K562 (cell line): Measurements from ENCODE around the gene TYRO3. TPM values are rescaled to one million over a fixed set of nuclear protein-coding genes. Genes with fewer than 3 reads are reported as not detected.

Source experiments
- ATAC-seq: fragments of 200-7000 bp; cut with Tn5 transposase; 3 replicates; pipeline ENCODE4 v1.9.1; 2020; ENCODE audit warnings: moderate library complexity
- BruUV-seq: library from RNA; stranded (reverse); fragments of 400-500 nt; replicated peaks from 2 replicates; lab custom pipeline; 2021; lab: Mats Ljungman, UMichigan
- CTCF ChIA-PET: fragments of 300-600 bp; formaldehyde crosslinking; extraction: SDS; loops from one replicate; lab custom pipeline; 2021; ENCODE audit warnings: low intra/inter-chr PET ratio; lab: Yijun Ruan, JAX
- POLR2A ChIA-PET: fragments of 300-600, 350-650 bp; sonication (Branson Sonifier 250); formaldehyde crosslinking; extraction: SDS; loops from one replicate; lab custom pipeline; 2021; ENCODE audit warnings: antibody characterized with exemption, inconsistent platforms; lab: Yijun Ruan, JAX
- DNase-seq, 4 experiments: peaks; one replicate each; pipeline versions ENCODE4 v3.0.0 to v3.0.0-alpha.2; 2011 to 2018; ENCODE audit warnings: low spot score in 3 of 4, mixed read lengths in 3 of 4; ENCODE audit errors: extremely low read depth in 1 of 4
- FAIRE-seq: peaks from 2 replicates; lab custom pipeline; 2011; peaks lifted over from hg19 to GRCh38; lab: Jason Lieb, UNC
- H2AFZ ChIP-seq: 2 replicates; pipeline ENCODE4 v1.6.0; 2011; ENCODE audit warnings: low read depth, low read length, control low read depth, inconsistent platforms
- H3K27ac ChIP-seq: fragments of 200-600 bp; 3 replicates; pipeline ENCODE4 v1.8.0; 2011; ENCODE audit warnings: low read depth, mild to moderate bottlenecking, control low read depth, inconsistent platforms, low read length, moderate library complexity, mixed read lengths; ENCODE audit errors: extremely low read depth
- H3K27me3 ChIP-seq, 2 experiments: fragments of 300-600 bp in 1 of 2; 2 replicates in 1 of 2; 3 replicates in 1 of 2; pipeline versions ENCODE4 v1.6.0 to v1.8.0; 2011; ENCODE audit warnings: inconsistent platforms in 2 of 2, low read length in 2 of 2, mild to moderate bottlenecking in 1 of 2, mixed read lengths in 1 of 2, moderate library complexity in 1 of 2; ENCODE audit not compliant: control insufficient read depth in 2 of 2, insufficient read depth in 2 of 2
- H3K36me3 ChIP-seq: fragments of 300-600 bp; 3 replicates; pipeline ENCODE4 v1.8.0; 2011; ENCODE audit warnings: mild to moderate bottlenecking, low read length, inconsistent platforms; ENCODE audit not compliant: control insufficient read depth, insufficient read depth
- H3K4me1 ChIP-seq, 2 experiments: fragments of 200-600 bp in 1 of 2; replicated peaks in 1 of 2; 2 replicates in 1 of 2; 3 replicates in 1 of 2; pipeline versions ENCODE4 v1.5.1 to v1.8.0; 2011; ENCODE audit warnings: inconsistent platforms in 2 of 2, low read length in 2 of 2, mild to moderate bottlenecking in 1 of 2, mixed read lengths in 1 of 2, moderate library complexity in 1 of 2; ENCODE audit not compliant: control insufficient read depth in 2 of 2, insufficient read depth in 2 of 2
- H3K4me2 ChIP-seq: 2 replicates; pipeline ENCODE4 v1.6.1; 2011; ENCODE audit warnings: low read length, control low read depth, inconsistent platforms, mixed read lengths; ENCODE audit not compliant: insufficient read depth
- H3K4me3 ChIP-seq: fragments of 200-600 bp; sonication (generic), shearing (Covaris generic); 2 replicates; pipeline ENCODE4 v1.5.1; 2016; ENCODE audit warnings: control low read depth, inconsistent platforms
- H3K79me2 ChIP-seq: fragments of 200-600 bp; 3 replicates; pipeline ENCODE4 v1.8.0; 2011; ENCODE audit warnings: low read length, inconsistent platforms; ENCODE audit not compliant: control insufficient read depth, insufficient read depth
- H3K9ac ChIP-seq, 2 experiments: 2 replicates each; pipeline versions ENCODE4 v1.6.0 to v1.6.1; 2011; ENCODE audit warnings: low read depth in 2 of 2, low read length in 2 of 2, control low read depth in 1 of 2, inconsistent platforms in 1 of 2, mild to moderate bottlenecking in 1 of 2, mixed read lengths in 1 of 2; ENCODE audit not compliant: insufficient read depth in 1 of 2
- H3K9me1 ChIP-seq: one replicate; pipeline ENCODE4 v1.6.0; 2011; ENCODE audit warnings: inconsistent platforms, mild to moderate bottlenecking, low read length, moderate library complexity; ENCODE audit not compliant: control insufficient read depth, insufficient read depth
- H3K9me3 ChIP-seq: replicated peaks from 2 replicates; pipeline ENCODE4 v1.5.1; 2011; ENCODE audit warnings: low read depth, low read length, inconsistent platforms; ENCODE audit not compliant: control insufficient read depth, insufficient read depth
- H4K20me1 ChIP-seq: replicated peaks from 2 replicates; pipeline ENCODE4 v1.6.1; 2011; ENCODE audit warnings: low read length, inconsistent platforms, mixed read lengths; ENCODE audit not compliant: control insufficient read depth, insufficient read depth
- CBX2 ChIP-seq: fragments of 200-600 bp; sonication (generic); IDR thresholded peaks from one replicate; pipeline ENCODE4 v1.6.1; 2012; ENCODE audit warnings: mild to moderate bottlenecking, low read length, inconsistent platforms; ENCODE audit not compliant: insufficient read depth, poor library complexity, severe bottlenecking
- CREB3L1 ChIP-seq: fragments of 450-650 bp; IDR thresholded peaks from 2 replicates; pipeline ENCODE4 v1.6.1; 2014; ENCODE audit warnings: low read depth, mild to moderate bottlenecking, moderate library complexity, borderline replicate concordance
- CSDE1 ChIP-seq, 2 experiments: fragments of 450-650 bp; IDR thresholded peaks; 2 replicates each; pipeline ENCODE4 v1.6.1; 2016; ENCODE audit warnings: mild to moderate bottlenecking in 1 of 2
- DMBX1 ChIP-seq: fragments of 250-450 bp; sonication (Bioruptor Pico); IDR thresholded peaks from 2 replicates; pipeline ENCODE4 v1.8.0; 2022; ENCODE audit warnings: inconsistent platforms, mild to moderate bottlenecking, moderate library complexity, borderline replicate concordance
- EGR1 ChIP-seq: fragments of 450-650 bp; conservative IDR thresholded peaks from 2 replicates; pipeline ENCODE4 v1.6.1; 2017; ENCODE audit warnings: mild to moderate bottlenecking
- JUND ChIP-seq, 2 experiments: IDR thresholded peaks; 2 replicates in 1 of 2; 3 replicates in 1 of 2; pipeline ENCODE4 v1.6.1; 2011; ENCODE audit warnings: borderline replicate concordance in 2 of 2, low read depth in 2 of 2, low read length in 2 of 2, improper control_type of control experiment in 1 of 2, missing biosample characterization in 1 of 2, missing genetic modification characterization in 1 of 2, missing genetic modification reagents in 1 of 2
- MED1 ChIP-seq: sonication (generic); formaldehyde crosslinking; IDR thresholded peaks from 2 replicates; pipeline ENCODE4 v1.8.1; 2023; ENCODE audit warnings: missing genetic modification reagents, borderline replicate concordance
- SMAD1 ChIP-seq: fragments of 150-350 bp; IDR thresholded peaks from 2 replicates; pipeline ENCODE4 v1.6.1; 2014; ENCODE audit warnings: low read length, low read depth; ENCODE audit not compliant: partially characterized antibody
- TAF1 ChIP-seq: IDR thresholded peaks from 2 replicates; pipeline ENCODE4 v1.6.1; 2011; ENCODE audit warnings: mild to moderate bottlenecking, low read length, moderate library complexity; ENCODE audit not compliant: insufficient read depth, control insufficient read depth, severe bottlenecking; ENCODE audit errors: extremely low read depth
- TRIM28 ChIP-seq: fragments of 450-650 bp; IDR thresholded peaks from 2 replicates; pipeline ENCODE4 v1.6.1; 2017
- ZC3H4 ChIP-seq: sonication (generic); formaldehyde crosslinking; IDR thresholded peaks from 2 replicates; pipeline ENCODE4 v1.9.0; 2021; ENCODE audit warnings: missing genetic modification reagents, borderline replicate concordance
- ZNF253 ChIP-seq: fragments of 250-450 bp; sonication (Bioruptor Pico); conservative IDR thresholded peaks from 2 replicates; pipeline ENCODE4 v1.6.1; 2021; ENCODE audit warnings: mild to moderate bottlenecking
- ZNF699 ChIP-seq: fragments of 250-450 bp; sonication (Bioruptor Pico); IDR thresholded peaks from 2 replicates; pipeline ENCODE4 v1.8.0; 2021; ENCODE audit warnings: mild to moderate bottlenecking, moderate library complexity; ENCODE audit not compliant: insufficient replicate concordance
- ZNF707 ChIP-seq: fragments of 250-450 bp; sonication (Bioruptor Pico); conservative IDR thresholded peaks from 2 replicates; pipeline ENCODE4 v1.8.0; 2022; ENCODE audit warnings: inconsistent platforms, mild to moderate bottlenecking, moderate library complexity
- WGBS: fragments of 100-300 bp; shearing (Covaris generic); methylation state at CpG from one replicate; pipeline ENCODE4 v1.1.6; 2016; ENCODE audit warnings: low coverage, mixed read lengths; ENCODE audit not compliant: insufficient coverage; ENCODE audit errors: missing lambda C conversion rate; 5-methylcytosine and 5-hydroxymethylcytosine counted together
- in situ Hi-C: fragments of 300-500 bp; cut with MboI; formaldehyde crosslinking; loops from 4 replicates; pipeline ENCODE4 v1.15.0; 2018; ENCODE audit warnings: inconsistent platforms, mixed read lengths
- intact Hi-C: fragments of 100-400 bp; cut with micrococcal nuclease; formaldehyde crosslinking; loops from 2 replicates; pipeline ENCODE4 v1.14.2; 2022
- polyA plus RNA-seq, 8 experiments: library from polyadenylated mRNA; depleted of rRNA in 4 of 8; stranded (reverse) in 5 of 8; unstranded in 3 of 8; fragments of >200 nt; fragmentation: Nextera tagmentation in 2 of 8; fragmentation: Illumina TruSeq in 1 of 8; extraction: Ambion mirVana in 2 of 8; extraction: Trizol in 1 of 8; gene quantifications; 2 replicates each; pipeline versions ENCODE4 v1.2.1 to v1.2.3, GENCODE V29; 2011 to 2014; ENCODE audit warnings: inconsistent platforms in 1 of 8, missing spikeins in 1 of 8
- total RNA-seq, 7 experiments: library from RNA; depleted of rRNA in 6 of 7; stranded (reverse); fragments of >200 nt in 6 of 7; fragmentation: Illumina TruSeq in 2 of 7; extraction: Trizol in 2 of 7; gene quantifications; 2 replicates each; pipeline versions ENCODE4 v1.2.1 to v1.2.3, GENCODE V29; 2011 to 2021; ENCODE audit warnings: low replicate concordance in 1 of 7
- TF ChIP-seq, protein P1 (sequence below): sonication (generic); formaldehyde crosslinking; IDR thresholded peaks from 2 replicates; pipeline ENCODE4 v1.8.1; 2023; ENCODE audit warnings: mild to moderate bottlenecking, missing genetic modification reagents
- TF ChIP-seq, protein P2 (sequence below): fragments of 450-650 bp; formaldehyde crosslinking; IDR thresholded peaks from 2 replicates; pipeline ENCODE4 v1.4.0; 2020; ENCODE audit warnings: mild to moderate bottlenecking, moderate library complexity

Gene TYRO3
- total and polyA plus RNA-seq, 9 of the 15 experiments (the other 6 are each of a cell fraction or from before 2014, with no cell fraction given): 2.6 to 39.6 (median 18.6) TPM

DNA sequence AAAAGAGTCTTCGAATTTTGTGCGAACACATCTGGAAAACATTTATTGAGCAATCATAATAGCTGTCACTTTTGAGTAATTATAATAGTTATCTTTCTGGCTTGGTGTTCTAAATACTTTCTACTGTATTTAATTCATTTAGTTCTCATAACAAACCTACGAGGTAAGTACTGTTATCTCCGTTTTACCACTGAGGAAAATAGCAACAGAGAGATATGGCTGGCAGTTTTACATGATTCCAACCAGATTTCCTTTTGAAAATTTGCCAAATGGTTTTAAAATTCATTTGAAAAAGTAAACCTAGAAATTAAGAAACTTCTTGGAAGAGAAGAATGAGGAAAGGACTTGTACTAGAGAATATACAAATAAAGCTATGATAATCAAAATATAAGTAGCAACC is 63.9 kb downstream of the TYRO3 start:
- ChIA-PET CTCF (no interaction called here), POLR2A (no interaction called here)
- Histone ChIP-seq H3K4me2 (no peak overlapping the region), H3K27me3 (no peaks in the 10 kb centered on the region), H3K79me2 (no peaks in the 10 kb centered on the region), H3K4me1 (no peaks in the 10 kb centered on the region), H3K9ac (no peak overlapping the region), H3K9me1 (no peaks in the 10 kb centered on the region), H3K27ac (no peak overlapping the region), H3K36me3 (no peaks in the 10 kb centered on the region), H3K4me3 (no peak overlapping the region), H4K20me1 (no peaks in the 10 kb centered on the region), H3K9me3 (0 out of 2 replicates have a peak, but pooled peaks cover under 1% of the 10 kb centered on the region), H2AFZ (no peak overlapping the region)
- DNase-seq (no peak), FAIRE-seq (no peak), ATAC-seq (no peak)
- in situ Hi-C loops (no loop called here), intact Hi-C loops (no loop called here)
- no TSS peak for BruUV-seq
- 40% methylated on average over 4 of the region's 4 CpGs for WGBS
- TF ChIP-seq MED1 (CRISPR knock-in tag) (no peak), ZNF253 (CRISPR knock-in tag) (no peak), CREB3L1 (no peak), DMBX1 (CRISPR knock-in tag) (no peak), ZNF707 (CRISPR knock-in tag) (no peak), TAF1 (no peak), ZC3H4 (CRISPR knock-in tag) (no peak), EGR1 (no peak), CSDE1 (IDR thresholded peaks at IDR 0.05) (no peak), TRIM28 (no peak), JUND (IDR thresholded peaks at IDR 0.05; ENCODE audit: borderline replicate concordance, low read depth, low read length) (no peak), JUND (tag; IDR thresholded peaks at IDR 0.05; ENCODE audit: borderline replicate concordance, low read depth, low read length) (no peak), SMAD1 (no peak), ZNF699 (CRISPR knock-in tag) (no peak), CBX2 (no peak)
- TF ChIP-seq, protein P1, sequence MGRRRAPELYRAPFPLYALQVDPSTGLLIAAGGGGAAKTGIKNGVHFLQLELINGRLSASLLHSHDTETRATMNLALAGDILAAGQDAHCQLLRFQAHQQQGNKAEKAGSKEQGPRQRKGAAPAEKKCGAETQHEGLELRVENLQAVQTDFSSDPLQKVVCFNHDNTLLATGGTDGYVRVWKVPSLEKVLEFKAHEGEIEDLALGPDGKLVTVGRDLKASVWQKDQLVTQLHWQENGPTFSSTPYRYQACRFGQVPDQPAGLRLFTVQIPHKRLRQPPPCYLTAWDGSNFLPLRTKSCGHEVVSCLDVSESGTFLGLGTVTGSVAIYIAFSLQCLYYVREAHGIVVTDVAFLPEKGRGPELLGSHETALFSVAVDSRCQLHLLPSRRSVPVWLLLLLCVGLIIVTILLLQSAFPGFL (CRISPR knock-in tag): no peak
- TF ChIP-seq, protein P2, sequence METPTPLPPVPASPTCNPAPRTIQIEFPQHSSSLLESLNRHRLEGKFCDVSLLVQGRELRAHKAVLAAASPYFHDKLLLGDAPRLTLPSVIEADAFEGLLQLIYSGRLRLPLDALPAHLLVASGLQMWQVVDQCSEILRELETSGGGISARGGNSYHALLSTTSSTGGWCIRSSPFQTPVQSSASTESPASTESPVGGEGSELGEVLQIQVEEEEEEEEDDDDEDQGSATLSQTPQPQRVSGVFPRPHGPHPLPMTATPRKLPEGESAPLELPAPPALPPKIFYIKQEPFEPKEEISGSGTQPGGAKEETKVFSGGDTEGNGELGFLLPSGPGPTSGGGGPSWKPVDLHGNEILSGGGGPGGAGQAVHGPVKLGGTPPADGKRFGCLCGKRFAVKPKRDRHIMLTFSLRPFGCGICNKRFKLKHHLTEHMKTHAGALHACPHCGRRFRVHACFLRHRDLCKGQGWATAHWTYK (CRISPR knock-in tag): no peak
